HG03135 (cell line): ENCODE results near the gene CIBAR2.

Experiments
- ATAC-seq: cut with Tn5 transposase; IDR thresholded peaks from one replicate; pipeline ENCODE4 v1.9.1; 2021; ENCODE audit warnings: mild to moderate bottlenecking, moderate library complexity; ENCODE audit not compliant: unreplicated experiment

The CIBAR2 gene

GRCh38 chr16:85144026-85144915 lies 32.0 kb upstream of the CIBAR2 start:
- no peak for ATAC-seq

GRCh38 chr16:85142771-85143211 lies 30.5 kb upstream of the CIBAR2 start:
- no peak for ATAC-seq

- no peak for ATAC-seq
Observed at GRCh38 chr16:85142129-85142513, 29.8 kb upstream of the CIBAR2 start.

GRCh38 chr16:85141491-85142128 lies 29.3 kb upstream of the CIBAR2 start:
- ATAC-seq: no peak

- no peak for ATAC-seq
Observed at GRCh38 chr16:85140455-85141012, 28.3 kb upstream of the CIBAR2 start.

- ATAC-seq: no peak
Observed at GRCh38 chr16:85139881-85140339, 27.6 kb upstream of the CIBAR2 start.

GRCh38 chr16:85138825-85139627 lies 26.8 kb upstream of the CIBAR2 start:
- ATAC-seq: no peak

- ATAC-seq: no peak
Observed at GRCh38 chr16:85138073-85138824, 26.0 kb upstream of the CIBAR2 start.

- ATAC-seq: no peak
Observed at GRCh38 chr16:85137323-85138072, 25.2 kb upstream of the CIBAR2 start.

GRCh38 chr16:85136702-85137322 lies 24.5 kb upstream of the CIBAR2 start:
- ATAC-seq: no peak

GRCh38 chr16:85136213-85136701 lies 24.0 kb upstream of the CIBAR2 start:
- ATAC-seq: no peak

- no peak for ATAC-seq
Observed at GRCh38 chr16:85134789-85135142, 22.5 kb upstream of the CIBAR2 start.

GRCh38 chr16:85134076-85134788 lies 22.0 kb upstream of the CIBAR2 start:
- ATAC-seq: no peak

- ATAC-seq: no peak
Observed at GRCh38 chr16:85133290-85133599, 21.0 kb upstream of the CIBAR2 start.

GRCh38 chr16:85132456-85133289 lies 20.4 kb upstream of the CIBAR2 start:
- no peak for ATAC-seq

GRCh38 chr16:85130705-85131028 lies 18.4 kb upstream of the CIBAR2 start:
- ATAC-seq: no peak

GRCh38 chr16:85129876-85130704 lies 17.8 kb upstream of the CIBAR2 start:
- no peak for ATAC-seq
